Activated naive CD8-positive, alpha-beta T cell (primary cell): ENCODE measurements around the gene PIGH.
"Not testable (repeated sequence)": the region's sequence is repeated elsewhere in the genome, so short reads cannot be mapped to it uniquely, and the experiment has no call there.

Experiments used
- H3K27ac Mint-ChIP-seq: one replicate; pipeline ENCODE4 v1.8.0; 2021; ENCODE audit warnings: mixed read lengths
- H3K27me3 Mint-ChIP-seq: one replicate; pipeline ENCODE4 v1.8.0; 2021; ENCODE audit warnings: mixed read lengths
- H3K36me3 Mint-ChIP-seq: one replicate; pipeline ENCODE4 v1.8.0; 2021; ENCODE audit warnings: mixed read lengths
- H3K4me1 Mint-ChIP-seq: one replicate; pipeline ENCODE4 v1.8.0; 2021; ENCODE audit warnings: low read depth, mixed read lengths
- H3K4me3 Mint-ChIP-seq: one replicate; pipeline ENCODE4 v1.8.0; 2021; ENCODE audit warnings: mild to moderate bottlenecking, mixed read lengths
- H3K9me3 Mint-ChIP-seq: one replicate; pipeline ENCODE4 v1.8.0; 2021; ENCODE audit warnings: low read depth, mixed read lengths

The PIGH gene

DNA sequence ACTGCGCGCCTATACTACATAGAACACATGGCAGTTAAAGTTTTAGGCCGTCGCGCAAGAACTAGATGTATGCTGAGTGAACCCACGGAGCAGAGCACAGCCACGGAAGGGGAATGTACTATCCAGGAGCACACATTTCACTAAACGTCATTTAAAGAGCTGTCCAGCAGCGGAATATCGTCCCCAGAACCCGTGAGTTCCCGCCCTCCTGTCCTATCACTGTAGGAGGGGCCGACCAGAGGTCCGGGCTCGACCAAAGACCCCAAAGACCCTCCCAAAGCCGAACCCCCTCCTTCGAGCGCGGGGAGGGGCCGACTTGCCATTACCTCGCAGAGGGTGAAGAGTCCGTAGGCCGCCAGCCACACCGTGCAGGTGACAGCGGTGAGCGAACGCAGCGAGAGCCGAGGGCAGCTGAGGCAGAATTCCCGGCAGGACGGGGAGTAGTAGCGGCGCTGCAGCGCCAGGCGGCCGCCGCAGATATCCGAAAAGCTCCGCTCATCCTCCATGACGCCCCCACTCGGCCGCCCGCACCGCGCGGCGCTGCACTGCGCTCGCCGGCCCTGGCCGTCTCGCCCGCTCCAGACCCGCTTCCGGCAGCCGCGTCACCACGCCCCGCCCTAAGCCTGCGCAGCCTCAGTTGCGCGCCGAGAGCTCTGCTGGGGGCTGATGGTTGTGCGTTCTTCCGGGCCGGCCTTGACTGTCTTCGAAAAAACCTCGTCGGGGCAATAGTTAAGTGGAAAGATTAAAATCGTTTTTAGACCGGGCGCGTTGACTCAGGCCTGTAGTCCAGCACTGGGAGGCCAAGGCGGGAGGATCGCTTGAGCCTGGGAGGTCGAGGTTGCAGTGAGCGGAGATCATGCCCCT is at the start of gene PIGH:
TSS of gene PIGH (minus strand) at position 571 of the 864 bp plus-strand sequence. CDS start at position 506, 65 bp downstream.
- Mint-ChIP-seq H3K36me3 (peaks cover 5% of the 10 kb centered on the region), H3K4me1 (peaks cover 46% of the 10 kb centered on the region), H3K4me3 (peak within 1 kb of the TSS; percentile 96), H3K27ac (peak within 1 kb of the TSS; percentile 94), H3K9me3 (no peaks in the 10 kb centered on the region), H3K27me3 (no peaks in the 10 kb centered on the region)

GRCh38 chr14:67646131-67646530 is 46.1 kb upstream of the PIGH start:
- H3K27me3 Mint-ChIP-seq, result no peaks in the 10 kb centered on the region
- no peak overlapping the region for H3K27ac Mint-ChIP-seq
- no peak overlapping the region for H3K4me3 Mint-ChIP-seq
- H3K4me1 Mint-ChIP-seq, result peaks cover 4% of the 10 kb centered on the region
- no peaks in the 10 kb centered on the region for H3K9me3 Mint-ChIP-seq
- peaks cover 11% of the 10 kb centered on the region for H3K36me3 Mint-ChIP-seq

GRCh38 chr14:67645414-67645813 is 45.3 kb upstream of the PIGH start:
- no peaks in the 10 kb centered on the region for H3K27me3 Mint-ChIP-seq
- H3K4me1 Mint-ChIP-seq, result peaks cover 4% of the 10 kb centered on the region
- no peak overlapping the region for H3K4me3 Mint-ChIP-seq
- H3K36me3 Mint-ChIP-seq, result peaks cover 8% of the 10 kb centered on the region
- H3K27ac Mint-ChIP-seq, result no peak overlapping the region
- H3K9me3 Mint-ChIP-seq, result no peaks in the 10 kb centered on the region

DNA sequence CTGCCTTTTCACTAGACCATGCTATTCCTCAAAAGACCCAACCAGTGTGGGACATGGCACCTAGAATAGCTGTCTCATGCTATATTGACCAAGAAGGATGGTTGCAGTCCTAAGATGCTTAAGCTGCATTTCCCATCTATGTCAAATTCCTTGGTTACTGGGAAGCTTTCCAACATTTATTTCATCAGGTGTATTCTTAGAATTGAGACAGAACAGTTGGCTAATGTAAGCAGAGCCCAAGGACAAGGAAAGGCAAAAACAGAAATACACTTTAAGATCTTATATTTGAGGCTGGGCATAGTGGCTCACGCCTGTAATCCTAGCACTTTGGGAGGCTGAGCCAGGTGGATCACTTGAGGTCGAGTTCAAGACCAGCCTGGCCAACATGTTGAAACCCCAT is 44.4 kb upstream of the PIGH start:
- H3K27ac Mint-ChIP-seq, result no peak overlapping the region
- no peak overlapping the region for H3K4me3 Mint-ChIP-seq
- H3K9me3 Mint-ChIP-seq, result no peaks in the 10 kb centered on the region
- no peaks in the 10 kb centered on the region for H3K27me3 Mint-ChIP-seq
- peaks cover 4% of the 10 kb centered on the region for H3K4me1 Mint-ChIP-seq
- H3K36me3 Mint-ChIP-seq, result peaks cover 8% of the 10 kb centered on the region

GRCh38 chr14:67643713-67644112 is 43.6 kb upstream of the PIGH start:
- Mint-ChIP-seq H3K9me3 (no peaks in the 10 kb centered on the region), H3K27me3 (no peaks in the 10 kb centered on the region), H3K4me1 (peaks cover 4% of the 10 kb centered on the region), H3K27ac (peak overlapping the region; percentile 1), H3K4me3 (no peak overlapping the region), H3K36me3 (peaks cover 8% of the 10 kb centered on the region)

DNA sequence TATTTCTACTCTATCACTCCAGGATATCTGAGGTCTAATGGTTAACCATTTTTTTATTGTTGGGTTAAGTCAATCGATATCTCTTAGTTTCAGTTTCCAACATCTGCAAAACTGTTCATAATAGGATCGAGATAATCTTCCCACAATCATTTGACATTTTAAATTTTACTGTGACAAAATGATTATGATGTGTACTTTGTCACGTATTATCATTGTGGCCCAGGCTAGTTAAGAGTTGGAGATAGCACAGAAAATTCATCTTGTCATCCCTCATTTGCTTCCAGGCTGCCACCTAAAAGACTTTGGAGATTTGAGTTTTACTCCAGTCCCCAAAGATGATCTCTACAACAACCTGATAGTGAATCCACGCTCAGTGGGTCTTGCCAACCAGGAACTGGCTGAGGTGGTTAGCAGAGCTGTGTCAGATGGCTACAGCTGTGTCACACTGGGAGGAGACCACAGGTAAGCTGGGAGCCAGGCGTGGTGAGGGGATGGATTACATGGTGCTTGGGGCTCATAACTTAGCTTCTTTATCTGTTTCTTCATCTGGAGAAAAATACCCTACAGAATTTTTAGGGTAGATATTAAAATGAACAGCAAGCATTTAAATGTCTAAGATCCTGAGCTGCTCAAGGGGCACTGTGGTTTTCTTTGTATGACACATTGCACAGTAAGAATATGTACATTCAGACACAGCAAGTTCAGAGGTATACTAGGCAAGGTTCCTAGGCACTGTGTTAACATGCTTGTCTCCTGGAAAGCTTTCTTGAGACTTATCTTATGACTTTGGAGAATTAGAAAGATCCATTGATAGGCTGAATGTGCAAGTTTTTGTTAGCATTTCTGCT is 42.1 kb upstream of the PIGH start:
- Mint-ChIP-seq H3K27ac (peak overlapping the region; percentile 14), H3K9me3 (no peaks in the 10 kb centered on the region), H3K27me3 (no peaks in the 10 kb centered on the region), H3K4me3 (no peak overlapping the region), H3K4me1 (peaks cover 4% of the 10 kb centered on the region), H3K36me3 (peaks cover 8% of the 10 kb centered on the region)

DNA sequence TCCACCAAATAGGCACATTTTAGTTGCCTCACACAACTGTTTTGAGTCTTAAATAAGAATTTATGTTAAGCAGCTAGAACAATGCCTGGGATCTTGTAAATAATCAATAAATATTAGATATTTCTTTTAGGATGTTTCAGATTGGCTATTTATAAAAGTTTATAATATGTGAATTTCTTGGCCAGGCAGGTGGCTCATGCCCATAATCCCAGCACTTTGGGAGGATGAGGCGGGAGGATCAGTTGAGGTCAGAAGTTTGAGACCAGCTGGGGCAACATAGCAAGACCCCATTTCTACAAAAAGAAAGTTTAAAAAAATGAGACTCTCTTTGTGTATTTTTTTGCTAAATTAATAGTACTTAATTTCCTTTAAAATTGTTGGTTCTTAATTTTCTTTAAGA is 41.4 kb upstream of the PIGH start:
- no peak overlapping the region for H3K27ac Mint-ChIP-seq
- H3K4me1 Mint-ChIP-seq, result peaks cover 4% of the 10 kb centered on the region
- H3K9me3 Mint-ChIP-seq, result no peaks in the 10 kb centered on the region
- no peaks in the 10 kb centered on the region for H3K27me3 Mint-ChIP-seq
- no peak overlapping the region for H3K4me3 Mint-ChIP-seq
- peaks cover 8% of the 10 kb centered on the region for H3K36me3 Mint-ChIP-seq

DNA sequence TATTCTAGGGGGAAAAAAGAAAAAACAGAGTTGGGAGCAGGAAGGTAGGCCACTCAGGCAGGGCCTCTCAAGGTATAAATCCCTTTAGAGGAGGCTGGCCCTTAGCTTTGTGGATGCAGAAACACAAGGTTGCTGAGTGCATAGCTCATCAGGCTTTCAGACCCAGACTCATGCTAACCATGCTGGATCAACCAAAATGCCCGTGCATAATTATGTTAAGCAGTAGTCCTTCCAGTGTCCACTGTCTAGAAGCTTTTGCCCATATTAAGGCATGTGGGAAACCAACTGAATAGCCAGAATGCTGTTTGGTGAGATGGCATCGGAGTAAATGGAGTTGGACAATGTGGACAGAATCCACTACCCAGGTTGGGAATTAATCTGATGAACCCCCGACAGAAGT is 38.6 kb upstream of the PIGH start:
- H3K4me1 Mint-ChIP-seq, result peaks cover 4% of the 10 kb centered on the region
- no peak overlapping the region for H3K27ac Mint-ChIP-seq
- H3K27me3 Mint-ChIP-seq, result no peaks in the 10 kb centered on the region
- no peak overlapping the region for H3K4me3 Mint-ChIP-seq
- H3K9me3 Mint-ChIP-seq, result no peaks in the 10 kb centered on the region
- peaks cover 5% of the 10 kb centered on the region for H3K36me3 Mint-ChIP-seq

GRCh38 chr14:67636361-67636919 is 36.4 kb upstream of the PIGH start:
- H3K36me3 Mint-ChIP-seq, result peaks cover 6% of the 10 kb centered on the region
- H3K27me3 Mint-ChIP-seq, result no peaks in the 10 kb centered on the region
- no peaks in the 10 kb centered on the region for H3K9me3 Mint-ChIP-seq
- H3K4me1 Mint-ChIP-seq, result no peaks in the 10 kb centered on the region
- H3K4me3 Mint-ChIP-seq, result no peak overlapping the region
- no peak overlapping the region for H3K27ac Mint-ChIP-seq

- Mint-ChIP-seq H3K27ac (no peak overlapping the region), H3K4me1 (no peaks in the 10 kb centered on the region), H3K27me3 (no peaks in the 10 kb centered on the region), H3K9me3 (no peaks in the 10 kb centered on the region), H3K36me3 (peaks cover 6% of the 10 kb centered on the region), H3K4me3 (no peak overlapping the region)
Observed at GRCh38 chr14:67633451-67634147, 33.5 kb upstream of the PIGH start.

GRCh38 chr14:67630938-67631337 is 30.9 kb upstream of the PIGH start:
- Mint-ChIP-seq H3K4me3 (no peak overlapping the region), H3K4me1 (no peaks in the 10 kb centered on the region), H3K9me3 (no peaks in the 10 kb centered on the region), H3K27me3 (no peaks in the 10 kb centered on the region), H3K36me3 (peaks cover 6% of the 10 kb centered on the region), H3K27ac (no peak overlapping the region)

GRCh38 chr14:67630186-67630585 is 30.1 kb upstream of the PIGH start:
- H3K9me3 Mint-ChIP-seq, result no peaks in the 10 kb centered on the region
- no peaks in the 10 kb centered on the region for H3K27me3 Mint-ChIP-seq
- no peak overlapping the region for H3K4me3 Mint-ChIP-seq
- no peak overlapping the region for H3K27ac Mint-ChIP-seq
- H3K4me1 Mint-ChIP-seq, result no peaks in the 10 kb centered on the region
- peaks cover 6% of the 10 kb centered on the region for H3K36me3 Mint-ChIP-seq

GRCh38 chr14:67627519-67627918 is 27.5 kb upstream of the PIGH start:
- Mint-ChIP-seq H3K36me3 (peaks cover 3% of the 10 kb centered on the region), H3K27me3 (no peaks in the 10 kb centered on the region), H3K4me1 (peaks cover 9% of the 10 kb centered on the region), H3K4me3 (no peak overlapping the region), H3K9me3 (no peaks in the 10 kb centered on the region), H3K27ac (no peak overlapping the region)

DNA sequence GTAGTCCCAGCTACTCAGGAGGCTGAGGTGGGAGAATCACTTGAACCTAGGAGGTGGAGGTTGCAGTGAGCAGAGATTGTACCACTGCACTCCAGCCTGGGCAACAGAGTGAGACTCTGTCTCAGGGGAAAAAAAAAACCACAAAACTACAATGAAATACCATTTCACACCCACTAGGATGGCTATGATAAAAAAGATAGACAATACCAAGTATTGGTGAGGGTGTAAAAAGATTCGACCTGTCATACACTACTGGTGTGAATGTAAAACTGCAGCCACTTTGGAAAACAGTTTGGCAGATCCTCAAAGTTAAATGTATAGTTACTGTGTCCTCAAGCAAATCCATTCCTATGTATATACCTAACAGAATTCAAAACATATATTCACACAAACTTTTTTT is 26.1 kb upstream of the PIGH start:
- H3K36me3 Mint-ChIP-seq, H3K27me3 Mint-ChIP-seq, H3K4me3 Mint-ChIP-seq, H3K27ac Mint-ChIP-seq, H3K9me3 Mint-ChIP-seq: not testable (repeated sequence)
- peaks cover 16% of the 10 kb centered on the region for H3K4me1 Mint-ChIP-seq
